GM12801 (cell line): Measurements from ENCODE around the gene ASCC1.

Source experiments
- CTCF ChIP-seq: IDR thresholded peaks from one replicate; pipeline ENCODE4 v1.5.1; 2011; ENCODE audit warnings: control low read depth; ENCODE audit not compliant: insufficient read length; ENCODE audit errors: extremely low read depth

ASCC1 gene

DNA sequence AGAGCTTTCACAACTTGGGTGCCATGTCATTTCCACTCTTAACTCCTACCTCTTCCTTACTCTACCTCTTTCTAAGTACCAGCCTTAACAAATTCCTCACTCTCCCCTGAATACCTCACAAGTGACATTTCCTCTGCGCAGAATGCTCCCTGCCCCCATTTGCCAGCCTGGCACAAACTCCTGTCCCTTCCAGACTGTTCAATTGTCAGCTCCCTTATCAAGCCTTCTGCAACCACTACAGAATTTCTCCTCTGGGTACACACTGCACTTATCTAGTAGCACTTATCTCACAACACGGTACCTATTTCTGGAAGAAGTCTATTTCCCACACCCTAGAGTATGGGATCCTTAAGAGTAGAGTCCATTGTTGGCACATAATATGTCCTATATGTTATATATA, 39.4 kb downstream of the ASCC1 start:
- TF ChIP-seq CTCF = no peak

DNA sequence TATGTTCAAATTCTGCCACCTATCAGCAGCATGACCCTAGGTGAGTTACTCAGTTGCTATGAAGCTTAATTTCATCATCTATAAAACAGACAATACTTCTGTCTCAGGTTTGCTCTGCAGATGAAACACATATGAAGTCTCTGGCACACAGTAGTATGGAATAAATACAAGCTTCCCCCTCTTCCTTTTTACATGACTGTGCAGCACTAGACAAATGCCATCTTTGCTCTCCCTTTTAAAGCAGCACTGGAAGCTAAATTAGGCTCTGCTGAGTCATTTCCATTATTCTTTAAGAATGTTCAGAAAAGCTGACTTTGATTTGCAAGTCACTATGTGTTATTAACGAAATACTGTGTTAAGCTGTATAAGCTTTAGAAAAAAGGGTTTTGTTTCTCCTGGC, 40.9 kb downstream of the ASCC1 start:
- TF ChIP-seq CTCF = no peak

DNA sequence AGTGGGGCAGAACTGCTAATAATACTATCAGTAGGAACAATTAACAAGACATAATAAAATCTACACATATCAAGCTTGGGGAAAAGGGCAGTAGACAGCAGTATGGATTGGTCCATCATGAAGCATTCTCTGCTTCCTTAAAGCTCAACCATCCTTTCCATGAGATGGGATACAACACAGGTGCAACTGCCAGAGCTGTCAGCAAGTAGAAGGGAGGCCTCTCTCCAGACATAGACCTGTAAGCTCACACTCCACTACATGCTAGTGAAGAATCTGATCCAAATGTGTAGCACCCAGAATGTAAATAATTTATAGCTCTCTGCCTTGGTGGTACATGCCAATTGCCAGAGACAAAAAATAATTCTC, 41.8 kb downstream of the ASCC1 start:
- TF ChIP-seq CTCF = no peak

DNA sequence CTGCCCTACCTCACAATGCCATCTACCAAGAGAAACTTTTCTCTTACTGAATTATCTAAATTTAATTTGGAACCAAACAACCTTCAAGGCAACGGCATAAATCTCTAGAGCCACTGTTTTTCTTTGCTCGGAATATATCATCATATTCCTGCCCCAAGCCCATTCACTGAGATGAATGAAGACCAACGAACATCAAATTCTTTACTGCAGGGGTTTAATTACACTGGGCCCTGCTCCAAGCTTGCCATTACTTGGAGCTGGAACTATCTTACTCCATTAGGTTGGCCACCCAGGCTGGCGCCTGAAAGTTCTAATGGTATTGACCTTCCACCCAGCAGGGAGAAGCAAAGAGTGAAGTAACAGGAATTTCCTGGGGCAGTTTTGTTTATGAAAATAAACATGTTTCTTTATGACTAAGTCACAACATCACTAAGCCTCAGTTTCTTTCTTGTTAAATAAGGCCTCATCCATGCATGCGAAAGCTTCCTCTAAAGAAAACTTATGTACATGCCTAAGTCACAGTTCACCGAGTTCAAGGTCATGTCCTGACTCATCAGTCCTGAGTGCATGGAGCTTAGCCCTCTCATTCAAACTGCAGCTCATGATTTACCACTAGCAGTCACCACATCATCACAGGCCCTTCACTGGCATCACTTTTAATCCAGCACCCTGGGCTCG, 42.3 kb downstream of the ASCC1 start:
- TF ChIP-seq CTCF = no peak

DNA sequence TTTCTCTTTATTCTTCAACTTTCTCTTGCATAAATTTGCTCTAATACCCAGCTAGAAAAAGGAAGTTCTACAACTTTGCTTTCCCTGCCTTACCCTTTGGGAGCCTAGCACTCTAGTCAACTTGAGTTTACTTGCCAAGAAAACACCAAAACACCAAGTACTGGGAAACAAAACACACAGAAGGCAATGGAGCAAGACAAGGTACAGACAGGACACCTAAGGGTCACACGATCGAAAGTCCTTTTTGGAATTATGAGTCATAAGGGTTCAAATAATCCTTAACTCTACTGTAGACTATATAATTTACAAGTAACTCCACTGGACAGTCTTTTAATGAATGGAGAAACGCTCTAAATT, 42.8 kb downstream of the ASCC1 start:
- no peak for TF ChIP-seq CTCF

GRCh38 chr10:72171175-72171630, 44.9 kb downstream of the ASCC1 start:
- TF ChIP-seq CTCF = no peak

GRCh38 chr10:72170733-72171132, 45.3 kb downstream of the ASCC1 start:
- no peak for TF ChIP-seq CTCF
